GM18867 (cell line): ENCODE results near the gene THBS3.
A peak's percentile ranks its signal among the peaks of the same experiment; 100 is the strongest.
"Not testable (repeated sequence)": the region's sequence is repeated elsewhere in the genome, so short reads cannot be mapped to it uniquely, and the experiment has no call there.

ENCODE experiments used
- ATAC-seq: cut with Tn5 transposase; IDR thresholded peaks from one replicate; pipeline ENCODE4 v1.9.1; 2021; ENCODE audit warnings: mild to moderate bottlenecking, moderate library complexity; ENCODE audit not compliant: unreplicated experiment

Gene THBS3

GRCh38 chr1:155207806-155208540 lies at the start of gene THBS3:
Gene THBS3, minus strand, starts transcription at chr1:155207897. Its CDS starts 21 bp downstream, at chr1:155207876.
- no peak for ATAC-seq

DNA sequence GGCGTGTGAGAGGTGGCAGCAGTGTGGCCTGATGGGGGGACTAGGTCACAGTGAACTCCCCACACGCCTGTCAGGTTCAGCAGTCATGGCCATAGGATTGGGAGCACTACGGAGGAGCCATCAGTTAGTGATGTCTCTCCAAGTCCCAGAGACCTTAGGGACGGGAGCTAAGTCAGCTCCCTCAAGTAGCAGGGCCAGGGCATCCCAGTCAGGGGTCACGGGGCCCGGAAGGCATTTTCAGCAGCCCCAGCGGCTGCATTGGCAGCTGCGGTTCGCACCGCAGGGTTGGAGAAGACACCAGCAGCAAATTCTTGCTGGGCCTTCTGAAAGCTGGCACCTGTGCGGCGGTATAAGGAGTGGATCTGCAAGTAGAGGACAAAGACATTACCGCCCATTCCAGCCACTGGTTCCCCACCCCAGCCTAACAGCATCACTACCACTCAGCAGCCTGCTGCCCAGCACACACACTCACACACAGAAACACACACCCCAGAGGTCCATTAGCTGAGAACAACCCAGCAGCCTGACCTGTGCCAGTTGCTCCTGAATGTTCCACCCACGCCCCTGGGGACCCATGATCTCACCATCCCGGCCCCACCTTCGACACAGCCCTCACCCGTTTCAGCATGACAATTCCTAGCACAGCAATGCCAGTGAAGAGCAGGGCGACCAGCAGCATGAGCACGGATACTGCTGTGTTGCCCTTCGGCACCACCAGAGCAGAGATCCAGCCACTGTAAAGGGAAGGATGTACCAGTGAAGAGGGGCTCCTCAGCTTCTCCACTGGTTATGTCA lies 48.6 kb upstream of the THBS3 start:
- no peak for ATAC-seq

- ATAC-seq = peak; percentile 43
These were observed 47.7 kb upstream of the THBS3 start, which contains the start of gene ENTREP3 for GRCh38 chr1:155255243-155256007. Gene ENTREP3, minus strand, starts transcription at chr1:155255483. Its CDS starts 606 bp downstream, at chr1:155254877.

DNA sequence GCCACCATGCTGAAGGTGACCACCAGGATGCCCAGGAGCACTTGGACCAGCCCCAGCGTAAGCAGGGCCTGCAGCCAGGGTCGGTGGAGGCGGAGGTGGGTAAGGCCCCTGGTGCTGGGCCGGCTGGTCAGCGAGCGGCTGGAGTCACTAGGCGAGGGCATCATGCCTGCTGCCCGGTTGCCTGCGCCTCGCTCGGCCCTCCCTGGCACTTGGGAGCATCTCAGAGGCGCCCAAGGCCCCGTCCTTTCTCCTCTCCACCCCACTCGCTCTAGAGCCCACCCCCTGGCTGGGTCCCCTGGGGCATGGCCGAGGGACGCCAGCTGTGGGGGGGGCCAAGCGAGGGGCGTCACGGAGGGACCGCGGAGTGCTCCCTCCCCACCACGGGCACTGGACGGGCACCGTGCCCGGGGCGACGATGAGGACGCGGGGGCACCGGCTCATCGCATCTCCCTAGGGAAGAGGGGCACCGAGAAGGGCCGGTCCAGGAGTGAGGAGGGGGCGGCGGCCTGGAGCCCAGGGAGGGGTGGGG lies 47.1 kb upstream of the THBS3 start:
- no peak for ATAC-seq

- no peak for ATAC-seq
These were observed 46.6 kb upstream of the THBS3 start for GRCh38 chr1:155254228-155254713.

- no peak for ATAC-seq
These were observed 46.1 kb upstream of the THBS3 start for GRCh38 chr1:155253797-155254196.

DNA sequence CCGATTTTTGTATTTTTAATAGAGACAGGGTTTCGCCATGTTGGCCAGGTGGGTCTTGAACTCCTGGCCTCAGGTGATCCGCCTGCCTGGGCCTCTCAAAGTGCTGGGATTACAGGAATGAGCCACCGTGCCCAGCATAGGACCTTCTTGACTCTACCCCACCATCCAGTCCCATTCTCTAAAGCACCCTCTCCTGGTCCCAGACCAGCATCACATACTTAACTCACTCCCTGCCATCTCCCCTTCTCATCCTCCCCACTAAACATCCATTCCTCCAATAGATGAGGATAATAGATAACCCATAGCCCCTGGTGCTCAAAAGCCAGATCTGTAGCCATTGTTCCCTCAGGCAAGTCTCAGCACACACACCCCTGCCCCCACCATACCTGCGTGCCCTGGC lies 45.5 kb upstream of the THBS3 start:
- ATAC-seq = no peak

GRCh38 chr1:155251566-155251965 lies 43.9 kb upstream of the THBS3 start:
- no peak for ATAC-seq

DNA sequence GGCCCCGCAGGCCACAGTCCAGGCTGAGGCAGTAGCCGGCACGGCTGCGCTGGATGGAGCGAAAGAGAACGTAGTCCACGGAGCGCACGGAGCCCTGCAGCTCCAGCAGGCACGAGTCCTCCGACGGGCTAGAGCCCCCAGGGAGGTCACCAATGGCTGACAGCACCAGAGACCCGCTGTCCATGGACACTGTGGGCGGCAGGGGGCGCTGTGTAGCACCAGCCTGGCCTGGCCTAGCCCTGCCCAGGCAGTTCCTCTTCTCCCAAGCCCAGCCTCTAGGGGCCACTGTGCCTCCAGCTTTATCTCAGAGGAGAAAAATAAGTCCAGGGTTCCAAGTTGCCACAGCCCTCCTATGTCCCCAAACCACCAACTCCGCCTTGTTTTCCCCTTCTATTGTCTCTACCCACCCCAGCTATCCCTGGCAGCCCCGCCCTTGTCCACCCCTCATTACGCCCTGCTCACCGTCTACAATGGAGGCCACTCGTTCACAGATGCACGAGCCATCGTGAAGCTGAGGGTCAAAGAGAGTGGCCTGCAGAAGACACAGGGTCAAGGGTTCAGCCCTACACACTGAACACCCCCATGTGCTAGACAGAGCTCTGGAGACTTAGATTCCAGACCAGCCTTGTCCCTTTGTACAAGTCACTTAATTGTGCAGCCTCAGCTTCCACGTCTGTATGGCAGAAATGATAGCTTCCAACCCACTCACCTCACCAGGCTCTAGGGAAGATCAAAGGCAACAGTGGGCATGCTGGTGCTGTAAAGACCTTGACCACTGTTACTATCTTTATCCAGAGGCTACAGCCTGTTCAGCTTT lies 43.1 kb upstream of the THBS3 start:
- ATAC-seq = peak; percentile 74

GRCh38 chr1:155250246-155250632 lies 42.5 kb upstream of the THBS3 start:
- peak; percentile 14 for ATAC-seq

- no peak for ATAC-seq
These were observed 40.2 kb upstream of the THBS3 start for GRCh38 chr1:155247667-155248553.

- not testable (repeated sequence) for ATAC-seq
These were observed 39.1 kb upstream of the THBS3 start for GRCh38 chr1:155246796-155247195.

DNA sequence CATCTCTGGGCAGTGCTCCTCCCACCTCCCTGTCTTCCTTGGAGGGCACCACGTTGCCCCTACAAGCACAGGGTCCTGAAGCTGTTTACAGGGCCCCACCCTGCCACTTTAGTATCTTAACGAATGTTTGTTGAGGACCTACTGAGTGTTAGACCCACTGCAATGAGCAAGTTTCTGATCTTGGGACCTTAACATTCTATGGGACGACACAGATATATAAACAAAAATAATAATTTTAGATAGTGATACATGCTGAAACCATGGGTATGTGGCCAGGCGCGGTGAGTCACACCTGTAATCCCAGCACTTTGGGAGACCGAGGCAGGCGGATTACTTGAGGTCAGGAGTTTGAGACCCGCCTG lies 37.4 kb upstream of the THBS3 start:
- ATAC-seq = no peak

GRCh38 chr1:155244368-155245162 lies 36.9 kb upstream of the THBS3 start:
- peak; percentile 83 for ATAC-seq

DNA sequence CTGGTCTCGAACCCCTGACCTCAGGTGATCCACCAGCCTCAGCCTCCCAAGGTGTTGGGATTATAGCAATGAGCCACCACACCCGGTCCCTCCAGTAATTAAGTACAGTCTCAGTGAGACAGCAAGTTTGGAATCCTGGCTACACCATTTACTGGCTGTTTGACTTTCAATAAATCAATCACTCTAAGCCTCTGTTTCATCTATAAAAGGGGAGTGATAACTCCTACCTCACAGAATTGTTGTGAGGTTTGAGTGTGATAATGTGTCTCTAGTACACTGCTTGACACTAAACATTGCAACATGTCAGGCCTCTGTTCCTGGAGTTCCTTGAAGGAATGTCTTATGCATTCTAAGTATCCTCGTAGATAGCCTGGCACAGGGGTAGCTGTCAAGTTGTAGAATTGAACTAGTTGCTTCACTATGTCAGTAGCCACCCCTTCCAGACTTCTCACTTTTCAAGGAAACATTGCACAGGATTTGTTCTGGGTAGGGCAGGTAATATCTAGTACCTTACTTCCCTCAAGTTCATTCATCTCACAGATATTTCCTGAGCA lies 35.2 kb upstream of the THBS3 start:
- no peak for ATAC-seq

GRCh38 chr1:155241841-155242264 lies 34.2 kb upstream of the THBS3 start:
- no peak for ATAC-seq

DNA sequence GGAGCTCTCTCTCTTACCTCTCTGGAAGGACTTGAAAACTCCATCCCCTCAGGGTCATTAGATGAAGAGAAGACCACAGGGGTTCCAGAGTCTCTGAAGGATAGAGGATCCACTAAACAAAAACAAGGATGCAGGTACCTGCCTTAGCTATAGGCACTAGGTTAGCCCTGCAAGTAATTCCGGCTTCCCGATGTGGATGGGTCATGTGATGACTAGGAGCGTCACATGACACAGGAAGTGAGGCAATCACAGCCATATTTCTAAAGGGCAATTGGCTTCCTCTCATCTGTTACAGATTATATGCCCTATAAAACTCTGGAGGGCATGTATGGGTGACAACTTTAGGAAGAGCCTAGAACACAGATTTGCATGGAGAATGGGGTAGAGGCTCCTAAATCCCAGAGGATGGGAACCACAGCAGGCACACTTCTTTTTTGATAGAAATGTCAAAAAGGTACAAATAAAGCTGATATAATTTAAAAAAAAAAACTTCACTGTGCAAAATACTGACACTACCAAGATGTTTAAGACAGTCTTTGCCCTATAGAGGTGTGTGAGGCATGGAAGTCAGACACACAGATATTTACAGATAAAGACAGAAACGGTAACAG lies 33.5 kb upstream of the THBS3 start:
- ATAC-seq = no peak

- ATAC-seq = no peak
These were observed 28.8 kb upstream of the THBS3 start for GRCh38 chr1:155236451-155236850.
